GM12801 (cell line): Measurements from ENCODE around the gene PDE11A.

Experiments used
- TF ChIP-seq, protein P1 (sequence below): IDR thresholded peaks from one replicate; pipeline ENCODE4 v1.5.1; 2011; ENCODE audit warnings: control low read depth; ENCODE audit not compliant: insufficient read length; ENCODE audit errors: extremely low read depth

PDE11A gene

DNA sequence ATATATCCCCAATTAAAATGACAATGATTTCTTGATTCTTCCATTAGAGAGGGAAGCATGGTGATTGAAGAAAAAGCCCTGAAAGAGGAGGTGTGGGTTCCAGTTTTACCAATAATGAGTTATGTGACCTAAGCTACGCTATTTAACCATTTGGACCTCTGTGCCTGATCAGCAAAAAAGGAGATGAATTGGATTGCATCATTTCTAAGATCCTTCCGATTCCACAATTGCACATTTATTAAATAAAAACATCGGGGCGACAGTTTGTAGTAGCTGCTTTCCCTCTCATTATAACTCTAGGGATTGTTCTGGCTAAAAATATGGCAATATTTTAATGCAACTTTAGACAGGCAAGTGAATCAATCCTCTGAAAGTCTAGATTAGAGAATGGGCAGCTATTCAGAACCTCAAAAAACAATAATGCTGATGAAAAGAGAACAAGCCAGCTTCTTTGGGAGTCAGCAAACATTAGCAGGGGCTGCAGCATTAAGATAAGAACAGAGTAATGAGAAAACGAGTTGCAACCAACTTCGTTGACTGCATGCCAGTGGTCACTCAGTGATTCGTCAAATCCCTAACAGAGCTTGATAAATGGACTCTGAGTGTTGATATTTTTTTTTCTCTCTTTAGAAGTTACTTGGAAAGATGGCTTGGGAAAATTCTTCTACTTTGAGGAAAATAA lies 378.8 kb downstream of the PDE11A start:
- TF ChIP-seq, protein P1, sequence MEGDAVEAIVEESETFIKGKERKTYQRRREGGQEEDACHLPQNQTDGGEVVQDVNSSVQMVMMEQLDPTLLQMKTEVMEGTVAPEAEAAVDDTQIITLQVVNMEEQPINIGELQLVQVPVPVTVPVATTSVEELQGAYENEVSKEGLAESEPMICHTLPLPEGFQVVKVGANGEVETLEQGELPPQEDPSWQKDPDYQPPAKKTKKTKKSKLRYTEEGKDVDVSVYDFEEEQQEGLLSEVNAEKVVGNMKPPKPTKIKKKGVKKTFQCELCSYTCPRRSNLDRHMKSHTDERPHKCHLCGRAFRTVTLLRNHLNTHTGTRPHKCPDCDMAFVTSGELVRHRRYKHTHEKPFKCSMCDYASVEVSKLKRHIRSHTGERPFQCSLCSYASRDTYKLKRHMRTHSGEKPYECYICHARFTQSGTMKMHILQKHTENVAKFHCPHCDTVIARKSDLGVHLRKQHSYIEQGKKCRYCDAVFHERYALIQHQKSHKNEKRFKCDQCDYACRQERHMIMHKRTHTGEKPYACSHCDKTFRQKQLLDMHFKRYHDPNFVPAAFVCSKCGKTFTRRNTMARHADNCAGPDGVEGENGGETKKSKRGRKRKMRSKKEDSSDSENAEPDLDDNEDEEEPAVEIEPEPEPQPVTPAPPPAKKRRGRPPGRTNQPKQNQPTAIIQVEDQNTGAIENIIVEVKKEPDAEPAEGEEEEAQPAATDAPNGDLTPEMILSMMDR, result no peak

DNA sequence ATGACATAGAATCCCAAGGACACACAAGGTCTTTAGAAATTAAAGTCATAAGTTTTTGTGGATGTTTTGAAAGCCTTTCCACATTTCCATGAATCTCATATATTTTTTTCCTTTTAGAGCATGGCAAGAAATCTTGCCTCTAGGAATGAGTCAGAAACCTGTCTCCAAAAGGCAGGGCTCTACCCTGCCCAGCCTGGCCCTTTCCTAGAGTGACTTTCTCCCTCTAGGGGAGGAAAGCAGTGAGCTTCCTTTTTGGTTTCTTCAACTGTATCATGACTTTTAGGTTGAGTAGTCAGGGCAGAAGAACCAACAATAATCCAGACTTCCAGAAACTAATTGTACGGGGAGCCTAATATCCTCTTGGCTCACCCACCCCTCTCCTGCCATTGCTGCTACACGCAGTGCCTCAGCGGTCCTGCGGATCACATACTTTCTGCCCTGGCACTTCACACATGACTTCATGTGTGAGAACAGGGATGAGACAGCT lies 379.8 kb downstream of the PDE11A start:
- TF ChIP-seq, protein P1, result no peak

DNA sequence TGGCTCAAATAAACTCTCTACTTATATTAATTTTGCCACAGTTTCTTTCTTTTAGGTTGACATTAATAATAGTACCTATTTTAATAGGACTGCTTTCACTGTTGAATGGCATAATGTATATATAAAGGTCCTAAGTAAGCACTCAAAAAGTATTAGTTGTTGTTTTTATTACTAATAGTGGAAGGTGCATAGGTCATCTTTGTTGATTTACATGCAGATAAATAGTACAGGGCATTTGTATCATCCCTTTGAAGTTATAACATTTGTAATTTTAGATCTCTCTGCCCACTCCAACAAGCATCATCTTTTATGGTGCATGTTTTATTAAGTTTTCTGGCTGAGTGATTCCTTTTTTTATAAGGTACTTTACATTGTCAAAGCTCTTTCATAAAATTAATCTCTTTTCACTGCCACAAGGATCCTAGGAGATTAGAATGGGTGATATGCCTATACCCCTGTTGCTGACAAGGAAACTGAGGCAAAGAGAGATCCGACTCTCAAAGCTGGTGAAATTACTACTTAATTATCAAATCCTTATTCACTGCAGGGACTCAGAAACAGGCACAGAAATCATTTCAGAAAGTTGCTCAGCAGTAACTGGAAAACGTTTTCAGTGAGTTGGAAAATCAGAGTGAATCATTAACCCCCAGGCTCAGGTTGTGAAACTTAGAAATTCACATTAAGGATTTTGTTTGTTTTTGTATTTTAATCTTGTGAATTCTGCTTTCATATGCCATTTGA lies 380.4 kb downstream of the PDE11A start:
- TF ChIP-seq, protein P1, result no peak

DNA sequence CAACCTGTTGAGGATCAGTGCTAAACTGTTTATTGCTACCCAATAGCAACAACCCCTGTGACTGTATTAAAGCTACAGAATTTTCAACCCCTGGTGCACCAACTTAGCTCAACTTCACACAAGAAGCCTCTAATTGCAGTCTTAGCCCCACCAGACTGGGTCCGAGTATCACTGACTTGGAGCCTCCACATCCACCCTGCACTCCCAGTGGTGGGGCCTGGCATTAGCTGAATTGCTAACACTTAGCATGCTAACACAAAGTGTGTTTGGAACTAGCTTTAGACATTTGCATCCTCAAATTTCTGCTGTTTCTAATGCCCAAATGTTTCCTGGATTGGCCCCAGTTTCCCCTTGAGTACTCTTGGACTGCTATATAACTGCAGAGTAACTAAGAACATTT lies 381.4 kb downstream of the PDE11A start:
- TF ChIP-seq, protein P1, result no peak

DNA sequence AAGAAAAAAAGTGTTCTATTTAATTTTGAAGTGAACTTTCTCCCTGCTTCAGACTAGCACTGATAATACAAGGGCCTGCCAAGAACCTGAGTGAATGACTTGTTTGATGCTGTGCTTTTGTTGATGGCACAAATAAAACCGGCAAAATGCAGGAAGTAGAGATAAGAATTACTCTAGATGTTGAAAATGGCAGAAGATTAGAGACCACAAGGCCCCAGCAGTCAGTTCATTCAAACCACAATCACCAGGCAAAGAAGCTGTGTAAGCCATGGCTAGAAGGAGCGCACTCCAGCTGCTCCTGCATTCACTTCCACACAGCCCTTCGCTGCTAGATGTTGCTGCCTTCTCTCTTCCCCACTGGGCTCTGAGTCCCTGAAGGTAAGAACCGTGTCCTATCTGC lies 383.0 kb downstream of the PDE11A start:
- TF ChIP-seq, protein P1, result no peak

DNA sequence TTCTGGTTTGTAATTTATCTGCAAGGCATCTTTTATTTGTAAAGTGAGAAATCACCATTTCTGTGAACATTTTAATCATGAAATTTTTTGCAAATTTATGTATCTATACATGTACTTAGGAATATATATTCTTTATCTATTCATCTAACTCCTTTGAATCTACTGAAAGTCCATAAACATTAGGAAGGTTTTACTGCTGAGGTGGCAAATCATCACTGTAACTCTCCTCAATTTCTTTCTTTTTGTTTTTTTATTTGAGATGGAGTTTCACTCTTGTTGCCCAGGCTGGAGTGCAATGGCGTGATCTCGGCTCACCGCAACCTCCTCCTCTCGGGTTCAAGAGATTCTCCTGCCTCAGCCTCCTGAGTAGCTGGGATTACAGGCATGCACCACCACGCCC lies 383.7 kb downstream of the PDE11A start:
- TF ChIP-seq, protein P1, result no peak

DNA sequence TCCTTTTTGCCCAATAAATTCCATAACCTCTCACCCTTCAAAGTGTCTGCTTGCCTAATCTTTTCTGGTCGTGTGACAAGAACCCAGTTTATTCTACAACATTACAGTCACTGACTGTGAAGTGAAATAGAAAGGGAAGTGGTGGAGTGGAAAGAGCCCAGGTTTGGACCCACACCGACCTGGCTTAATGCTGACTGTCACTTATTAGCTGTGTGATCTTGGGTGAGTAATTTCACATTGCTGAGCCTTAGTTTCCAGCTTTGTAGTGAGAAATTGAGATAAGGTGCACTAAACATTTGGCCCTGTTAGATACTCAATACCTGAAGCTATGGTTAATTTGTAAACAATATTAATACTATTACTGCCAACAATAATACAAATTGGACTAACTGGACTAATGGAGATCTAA lies 388.9 kb downstream of the PDE11A start:
- TF ChIP-seq, protein P1, result no peak
